Keratinocyte (primary cell): ENCODE results near the gene ADIPOR2. TPM values are rescaled to one million over a fixed set of nuclear protein-coding genes. Genes with fewer than 3 reads are reported as not detected.

Experiments used
- DNase-seq: peaks from one replicate; pipeline ENCODE4 v3.0.0-alpha.2; 2011; ENCODE audit warnings: low read depth, missing footprints, low spot score
- FAIRE-seq: peaks from 2 replicates; lab custom pipeline; 2011; peaks lifted over from hg19 to GRCh38; lab: Jason Lieb, UNC
- H2AFZ ChIP-seq: 2 replicates; pipeline ENCODE4 v1.6.0; 2012; ENCODE audit warnings: low read length, control low read depth, inconsistent platforms; ENCODE audit not compliant: control insufficient read depth
- H3K27ac ChIP-seq: 2 replicates; pipeline ENCODE4 v1.5.1; 2011; ENCODE audit warnings: low read length; ENCODE audit not compliant: control insufficient read depth, insufficient read depth
- H3K27me3 ChIP-seq: 3 replicates; pipeline ENCODE4 v1.6.0; 2011; ENCODE audit warnings: low read length; ENCODE audit not compliant: control insufficient read depth, insufficient read depth; ENCODE audit errors: extremely low read depth
- H3K36me3 ChIP-seq, 2 experiments: 2 replicates in 1 of 2; 3 replicates in 1 of 2; pipeline ENCODE4 v1.5.1; 2011; ENCODE audit warnings: low read length in 2 of 2, mild to moderate bottlenecking in 1 of 2; ENCODE audit not compliant: control insufficient read depth in 2 of 2, insufficient read depth in 2 of 2; ENCODE audit errors: extremely low read depth in 1 of 2
- H3K4me1 ChIP-seq: 3 replicates; pipeline ENCODE4 v1.5.1; 2011; ENCODE audit warnings: low read length; ENCODE audit not compliant: control insufficient read depth, insufficient read depth; ENCODE audit errors: extremely low read depth
- H3K4me2 ChIP-seq: 3 replicates; pipeline ENCODE4 v1.6.0; 2011; ENCODE audit warnings: low read depth, low read length; ENCODE audit not compliant: control insufficient read depth, insufficient read depth; ENCODE audit errors: extremely low read depth
- H3K4me3 ChIP-seq, 3 experiments: fragments of 200-600 bp in 1 of 3; sonication (generic) in 1 of 3; 2 replicates in 2 of 3; 3 replicates in 1 of 3; pipeline ENCODE4 v1.5.1; 2011 to 2016; ENCODE audit warnings: low read length in 3 of 3, mild to moderate bottlenecking in 3 of 3, control low read depth in 2 of 3, inconsistent platforms in 1 of 3, low read depth in 1 of 3, mixed read lengths in 1 of 3, mixed run types in 1 of 3, moderate library complexity in 1 of 3; ENCODE audit not compliant: control insufficient read depth in 2 of 3, insufficient read depth in 2 of 3; ENCODE audit errors: extremely low read depth in 1 of 3
- H3K79me2 ChIP-seq: 2 replicates; pipeline ENCODE4 v1.6.0; 2012; ENCODE audit warnings: low read length; ENCODE audit not compliant: control insufficient read depth, insufficient read depth
- H3K9ac ChIP-seq: 3 replicates; pipeline ENCODE4 v1.6.0; 2011; ENCODE audit warnings: low read length; ENCODE audit not compliant: control insufficient read depth, insufficient read depth; ENCODE audit errors: extremely low read depth
- H3K9me1 ChIP-seq: 3 replicates; pipeline ENCODE4 v1.6.0; 2011; ENCODE audit warnings: low read length; ENCODE audit not compliant: control insufficient read depth, insufficient read depth; ENCODE audit errors: extremely low read depth
- H3K9me3 ChIP-seq: 2 replicates; pipeline ENCODE4 v1.5.1; 2012; ENCODE audit warnings: low read depth, low read length; ENCODE audit not compliant: control insufficient read depth
- H4K20me1 ChIP-seq: 3 replicates; pipeline ENCODE4 v1.6.0; 2011; ENCODE audit warnings: low read length; ENCODE audit not compliant: control insufficient read depth, insufficient read depth; ENCODE audit errors: extremely low read depth
- EZH2 ChIP-seq: IDR thresholded peaks from one replicate; pipeline ENCODE4 v1.6.1; 2012; ENCODE audit warnings: inconsistent platforms, mild to moderate bottlenecking, low read length, moderate library complexity
- dilution Hi-C: fragments of 300-500 bp; cut with MboI; formaldehyde crosslinking; loops from one replicate; pipeline ENCODE4 v1.7.0; 2020; ENCODE audit warnings: low sequenced_read_pairs; ENCODE audit not compliant: extremely low pct_ligation_motif_present
- polyA plus RNA-seq, 5 experiments: library from polyadenylated mRNA; depleted of rRNA in 3 of 5; stranded (reverse) in 3 of 5; stranded (forward) in 1 of 5; unstranded in 1 of 5; fragments of >200 nt; gene quantifications; 1 replicate in 1 of 5; 2 replicates in 3 of 5; 3 replicates in 1 of 5; pipeline versions ENCODE4 v1.2.1 to v1.2.3, GENCODE V29; 2011 to 2012; ENCODE audit warnings: missing spikeins in 2 of 5, low read depth in 1 of 5, low replicate concordance in 1 of 5
- TF ChIP-seq, protein P1 (sequence below), 3 experiments: IDR thresholded peaks in 1 of 3; conservative IDR thresholded peaks in 1 of 3; optimal IDR thresholded peaks in 1 of 3; 2 replicates in 2 of 3; 3 replicates in 1 of 3; pipeline versions ENCODE3 to v1.5.1; 2011; ENCODE audit warnings: low read length in 3 of 3, mild to moderate bottlenecking in 3 of 3, moderate library complexity in 2 of 3, control low read depth in 1 of 3, inconsistent platforms in 1 of 3; ENCODE audit not compliant: insufficient read depth in 2 of 3; ENCODE audit errors: extremely low read depth in 1 of 3

Gene ADIPOR2
- polyA plus RNA-seq, 1 donor (not counting 4 experiments of a cell fraction or from before 2014, with no cell fraction given), result 59.4 TPM

DNA sequence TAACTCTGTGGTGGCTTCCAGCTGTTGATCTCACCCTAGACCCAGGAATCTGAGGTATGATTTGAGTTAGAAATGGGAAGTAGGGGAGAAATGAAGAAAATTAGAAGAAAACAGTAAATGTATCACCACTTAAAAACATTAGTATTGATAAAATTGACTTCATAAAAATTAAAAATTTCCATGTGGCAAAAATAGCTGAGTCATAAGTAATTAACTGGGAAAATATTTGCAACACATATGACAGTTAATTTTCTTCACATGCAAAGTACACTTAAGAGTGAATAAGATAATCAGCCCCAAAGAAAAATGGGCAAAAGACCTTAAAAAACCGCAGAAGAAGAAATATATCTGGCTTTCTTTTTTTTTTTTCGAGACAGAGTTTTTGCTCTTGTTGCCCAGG, 25.5 kb upstream of the ADIPOR2 start:
- no peaks in the 10 kb centered on the region for H3K9me1 ChIP-seq
- TF ChIP-seq, protein P1, sequence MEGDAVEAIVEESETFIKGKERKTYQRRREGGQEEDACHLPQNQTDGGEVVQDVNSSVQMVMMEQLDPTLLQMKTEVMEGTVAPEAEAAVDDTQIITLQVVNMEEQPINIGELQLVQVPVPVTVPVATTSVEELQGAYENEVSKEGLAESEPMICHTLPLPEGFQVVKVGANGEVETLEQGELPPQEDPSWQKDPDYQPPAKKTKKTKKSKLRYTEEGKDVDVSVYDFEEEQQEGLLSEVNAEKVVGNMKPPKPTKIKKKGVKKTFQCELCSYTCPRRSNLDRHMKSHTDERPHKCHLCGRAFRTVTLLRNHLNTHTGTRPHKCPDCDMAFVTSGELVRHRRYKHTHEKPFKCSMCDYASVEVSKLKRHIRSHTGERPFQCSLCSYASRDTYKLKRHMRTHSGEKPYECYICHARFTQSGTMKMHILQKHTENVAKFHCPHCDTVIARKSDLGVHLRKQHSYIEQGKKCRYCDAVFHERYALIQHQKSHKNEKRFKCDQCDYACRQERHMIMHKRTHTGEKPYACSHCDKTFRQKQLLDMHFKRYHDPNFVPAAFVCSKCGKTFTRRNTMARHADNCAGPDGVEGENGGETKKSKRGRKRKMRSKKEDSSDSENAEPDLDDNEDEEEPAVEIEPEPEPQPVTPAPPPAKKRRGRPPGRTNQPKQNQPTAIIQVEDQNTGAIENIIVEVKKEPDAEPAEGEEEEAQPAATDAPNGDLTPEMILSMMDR (optimal IDR thresholded peaks at IDR 0.05 in 1 of 3, IDR thresholded peaks at IDR 0.05 in 1 of 3, conservative IDR thresholded peaks at IDR 0.05 in 1 of 3; ENCODE audit: extremely low read depth in 1 of 3, insufficient read depth in 2 of 3, low read length in 3 of 3), result no peak
- no peak for TF ChIP-seq EZH2
- H3K4me3 ChIP-seq, result no peak overlapping the region
- H2AFZ ChIP-seq, result no peak overlapping the region
- no peak overlapping the region for H3K9ac ChIP-seq
- H3K9me3 ChIP-seq, result no peaks in the 10 kb centered on the region
- no peaks in the 10 kb centered on the region for H3K36me3 ChIP-seq
- H3K79me2 ChIP-seq, result no peaks in the 10 kb centered on the region
- dilution Hi-C loops, result no loop called here
- no peak for FAIRE-seq
- DNase-seq, result no peak
- H3K4me2 ChIP-seq, result no peak overlapping the region
- H4K20me1 ChIP-seq, result no peaks in the 10 kb centered on the region
- H3K27me3 ChIP-seq, result no peaks in the 10 kb centered on the region
- peaks cover 9% of the 10 kb centered on the region for H3K4me1 ChIP-seq
- no peak overlapping the region for H3K27ac ChIP-seq

DNA sequence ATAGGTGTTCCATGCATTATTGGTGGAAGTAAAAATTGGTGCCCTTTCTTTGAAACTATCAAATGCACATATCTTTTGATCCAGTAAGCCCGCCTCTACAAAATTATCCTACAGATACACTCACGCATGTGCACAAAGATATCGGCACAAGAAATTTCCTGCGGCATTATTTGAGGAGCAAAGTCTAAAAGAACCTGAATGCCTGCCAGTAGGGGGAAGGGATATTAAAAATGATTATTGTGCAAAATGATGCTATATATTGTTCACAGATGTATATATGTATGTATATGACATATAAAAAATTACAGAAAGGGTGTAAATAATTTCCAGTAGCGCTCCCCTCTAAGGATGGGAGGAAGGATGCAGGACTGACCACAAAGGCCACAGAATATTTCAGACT, 24.7 kb upstream of the ADIPOR2 start:
- dilution Hi-C loops, result no loop called here
- H3K9me1 ChIP-seq, result no peaks in the 10 kb centered on the region
- TF ChIP-seq, protein P1 (optimal IDR thresholded peaks at IDR 0.05 in 1 of 3, IDR thresholded peaks at IDR 0.05 in 1 of 3, conservative IDR thresholded peaks at IDR 0.05 in 1 of 3; ENCODE audit: extremely low read depth in 1 of 3, insufficient read depth in 2 of 3, low read length in 3 of 3), result no peak
- H3K79me2 ChIP-seq, result no peaks in the 10 kb centered on the region
- H3K4me1 ChIP-seq, result peaks cover 3% of the 10 kb centered on the region
- no peak overlapping the region for H3K27ac ChIP-seq
- H3K4me3 ChIP-seq, result no peak overlapping the region
- no peak overlapping the region for H3K4me2 ChIP-seq
- H3K9ac ChIP-seq, result no peak overlapping the region
- H3K36me3 ChIP-seq, result no peaks in the 10 kb centered on the region
- no peaks in the 10 kb centered on the region for H3K9me3 ChIP-seq
- no peaks in the 10 kb centered on the region for H3K27me3 ChIP-seq
- DNase-seq, result no peak
- H2AFZ ChIP-seq, result no peak overlapping the region
- no peaks in the 10 kb centered on the region for H4K20me1 ChIP-seq
- no peak for FAIRE-seq
